Mammary epithelial cell (primary cell): Measurements from ENCODE around the gene FBXL16.

ENCODE experiments used
- EZH2 ChIP-seq: IDR thresholded peaks from 2 replicates; pipeline ENCODE4 v1.6.1; 2012; ENCODE audit warnings: low read length, inconsistent platforms, borderline replicate concordance
- TF ChIP-seq, protein P1 (sequence below), 2 donors: IDR thresholded peaks in 1 of 2; conservative IDR thresholded peaks in 1 of 2; 2 replicates each; pipeline ENCODE4 v1.5.1; 2011 to 2012; ENCODE audit warnings: inconsistent platforms in 2 of 2, low read length in 2 of 2, mild to moderate bottlenecking in 2 of 2, control low read depth in 1 of 2, low read depth in 1 of 2; ENCODE audit not compliant: insufficient read depth in 1 of 2; ENCODE audit errors: extremely low read depth in 1 of 2

DNA sequence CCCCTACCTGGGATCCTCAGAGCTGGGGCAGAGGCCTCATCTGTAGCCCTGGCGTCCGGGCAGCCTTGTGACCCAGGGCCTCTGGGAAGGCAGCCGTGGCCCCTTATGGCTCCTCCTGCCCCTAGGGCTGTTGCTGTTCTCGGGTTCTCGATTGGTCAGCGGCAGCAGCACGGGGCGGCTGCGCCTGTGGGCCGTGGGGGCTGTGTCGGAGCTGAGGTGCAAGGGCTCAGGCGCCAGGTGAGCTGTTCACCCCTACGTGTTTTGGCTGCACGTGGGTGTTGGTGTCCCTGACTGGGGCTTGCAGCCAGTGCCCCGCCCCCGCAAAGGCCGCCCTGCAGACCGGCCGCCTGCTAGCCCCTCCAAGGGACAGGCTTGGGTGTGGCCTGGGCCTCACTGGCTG lies 43.5 kb downstream of the FBXL16 start:
- TF ChIP-seq, protein P1, sequence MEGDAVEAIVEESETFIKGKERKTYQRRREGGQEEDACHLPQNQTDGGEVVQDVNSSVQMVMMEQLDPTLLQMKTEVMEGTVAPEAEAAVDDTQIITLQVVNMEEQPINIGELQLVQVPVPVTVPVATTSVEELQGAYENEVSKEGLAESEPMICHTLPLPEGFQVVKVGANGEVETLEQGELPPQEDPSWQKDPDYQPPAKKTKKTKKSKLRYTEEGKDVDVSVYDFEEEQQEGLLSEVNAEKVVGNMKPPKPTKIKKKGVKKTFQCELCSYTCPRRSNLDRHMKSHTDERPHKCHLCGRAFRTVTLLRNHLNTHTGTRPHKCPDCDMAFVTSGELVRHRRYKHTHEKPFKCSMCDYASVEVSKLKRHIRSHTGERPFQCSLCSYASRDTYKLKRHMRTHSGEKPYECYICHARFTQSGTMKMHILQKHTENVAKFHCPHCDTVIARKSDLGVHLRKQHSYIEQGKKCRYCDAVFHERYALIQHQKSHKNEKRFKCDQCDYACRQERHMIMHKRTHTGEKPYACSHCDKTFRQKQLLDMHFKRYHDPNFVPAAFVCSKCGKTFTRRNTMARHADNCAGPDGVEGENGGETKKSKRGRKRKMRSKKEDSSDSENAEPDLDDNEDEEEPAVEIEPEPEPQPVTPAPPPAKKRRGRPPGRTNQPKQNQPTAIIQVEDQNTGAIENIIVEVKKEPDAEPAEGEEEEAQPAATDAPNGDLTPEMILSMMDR (conservative IDR thresholded peaks at IDR 0.05 in 1 of 2, IDR thresholded peaks at IDR 0.05 in 1 of 2; ENCODE audit: extremely low read depth in 1 of 2, insufficient read depth in 1 of 2, low read depth in 1 of 2, low read length in 2 of 2): no peak
- TF ChIP-seq EZH2: no peak
